ENCODE measurements around the gene METAP1D.

METAP1D gene

DNA sequence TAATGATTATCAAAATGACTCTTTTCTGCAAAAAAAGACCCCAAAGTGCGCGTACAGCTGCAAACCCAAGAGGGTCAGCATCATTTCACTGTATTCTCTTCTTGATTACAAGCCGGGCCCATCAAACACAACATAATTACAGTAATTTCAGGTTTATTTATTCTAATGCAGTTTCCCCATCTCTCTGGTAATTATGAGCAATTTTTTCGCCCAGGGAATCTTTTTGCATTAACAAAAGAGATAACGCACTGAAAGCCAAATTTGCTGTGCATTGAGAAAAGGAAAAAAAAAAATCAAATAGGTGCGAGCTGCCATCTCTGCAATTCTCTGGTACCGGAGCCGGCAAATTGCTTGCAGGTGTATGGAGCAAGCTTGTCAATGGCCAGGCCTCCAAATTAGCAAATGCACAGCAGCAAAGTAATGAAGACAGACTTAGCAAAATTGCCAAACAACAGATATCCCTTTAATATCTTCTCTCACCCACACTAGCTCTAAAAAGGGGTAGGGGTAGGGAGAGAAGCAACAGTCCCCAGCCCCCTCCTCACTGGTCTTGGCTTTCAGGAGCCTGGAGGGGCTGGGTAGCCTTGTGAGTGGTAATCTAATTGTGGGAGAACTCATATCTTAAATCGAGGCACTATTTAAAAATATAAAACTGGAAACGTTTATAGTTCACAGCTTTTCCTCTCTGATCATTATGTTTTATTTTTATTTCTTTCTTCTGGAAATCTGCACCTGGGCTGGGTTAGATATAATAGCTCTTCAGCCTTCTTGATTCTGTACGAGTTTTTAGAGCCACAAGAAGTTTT lies 92.2 kb downstream of the METAP1D start:
- TF ChIP-seq, protein P1, sequence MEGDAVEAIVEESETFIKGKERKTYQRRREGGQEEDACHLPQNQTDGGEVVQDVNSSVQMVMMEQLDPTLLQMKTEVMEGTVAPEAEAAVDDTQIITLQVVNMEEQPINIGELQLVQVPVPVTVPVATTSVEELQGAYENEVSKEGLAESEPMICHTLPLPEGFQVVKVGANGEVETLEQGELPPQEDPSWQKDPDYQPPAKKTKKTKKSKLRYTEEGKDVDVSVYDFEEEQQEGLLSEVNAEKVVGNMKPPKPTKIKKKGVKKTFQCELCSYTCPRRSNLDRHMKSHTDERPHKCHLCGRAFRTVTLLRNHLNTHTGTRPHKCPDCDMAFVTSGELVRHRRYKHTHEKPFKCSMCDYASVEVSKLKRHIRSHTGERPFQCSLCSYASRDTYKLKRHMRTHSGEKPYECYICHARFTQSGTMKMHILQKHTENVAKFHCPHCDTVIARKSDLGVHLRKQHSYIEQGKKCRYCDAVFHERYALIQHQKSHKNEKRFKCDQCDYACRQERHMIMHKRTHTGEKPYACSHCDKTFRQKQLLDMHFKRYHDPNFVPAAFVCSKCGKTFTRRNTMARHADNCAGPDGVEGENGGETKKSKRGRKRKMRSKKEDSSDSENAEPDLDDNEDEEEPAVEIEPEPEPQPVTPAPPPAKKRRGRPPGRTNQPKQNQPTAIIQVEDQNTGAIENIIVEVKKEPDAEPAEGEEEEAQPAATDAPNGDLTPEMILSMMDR (IDR thresholded peaks at IDR 0.05; ENCODE audit: borderline replicate concordance, insufficient read depth, low read depth, low read length), result no peak

DNA sequence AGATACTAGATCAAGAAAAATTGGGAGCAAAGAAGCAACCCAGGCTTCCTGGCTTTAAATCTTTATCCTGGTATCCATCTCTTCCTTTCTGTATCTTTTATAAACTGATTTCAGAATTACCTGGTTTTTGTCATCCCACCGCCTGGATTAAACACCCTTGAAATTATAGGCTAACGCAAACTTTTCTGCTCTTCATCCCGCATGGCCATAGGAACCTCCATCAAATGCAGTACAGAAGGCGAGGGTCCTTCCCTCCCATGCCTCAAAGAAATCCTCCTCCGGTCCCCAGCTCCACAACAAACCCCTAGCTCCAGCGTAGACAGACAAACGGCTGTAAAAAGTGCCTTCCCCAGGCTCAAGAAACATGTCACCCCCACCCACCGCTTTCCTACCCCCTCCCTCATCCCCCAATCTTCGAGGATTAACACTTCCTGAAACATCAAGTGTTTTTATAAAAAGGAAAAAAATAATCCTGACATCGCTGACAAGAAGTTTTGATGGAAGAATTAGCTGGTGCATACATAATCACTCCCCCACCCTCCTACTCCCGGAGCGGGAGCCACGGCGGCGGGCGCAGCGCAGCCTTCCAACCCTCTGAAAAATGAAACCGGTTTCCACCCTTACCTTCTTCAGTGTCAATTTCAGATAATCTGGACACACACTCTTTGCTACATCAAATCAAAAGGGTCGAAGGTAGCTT lies 93.1 kb downstream of the METAP1D start:
- no peak overlapping the region for H3K4me3 ChIP-seq (ENCODE audit: low read depth, low read length)
- TF ChIP-seq, protein P1 (IDR thresholded peaks at IDR 0.05; ENCODE audit: borderline replicate concordance, insufficient read depth, low read depth, low read length), result no peak

More for the DNA sequence above, 92.2 kb downstream of the METAP1D start:
- no peak overlapping the region for H3K4me3 ChIP-seq (ENCODE audit: low read depth, low read length)

- H3K4me3 ChIP-seq (ENCODE audit: low read depth, low read length), result no peak overlapping the region
- TF ChIP-seq, protein P1 (IDR thresholded peaks at IDR 0.05; ENCODE audit: borderline replicate concordance, insufficient read depth, low read depth, low read length), result no peak
Observed at GRCh38 chr2:172093416-172094293, 93.9 kb downstream of the METAP1D start.

GRCh38 chr2:172094294-172095145 lies 94.8 kb downstream of the METAP1D start:
- TF ChIP-seq, protein P1 (IDR thresholded peaks at IDR 0.05; ENCODE audit: borderline replicate concordance, insufficient read depth, low read depth, low read length), result no peak

DNA sequence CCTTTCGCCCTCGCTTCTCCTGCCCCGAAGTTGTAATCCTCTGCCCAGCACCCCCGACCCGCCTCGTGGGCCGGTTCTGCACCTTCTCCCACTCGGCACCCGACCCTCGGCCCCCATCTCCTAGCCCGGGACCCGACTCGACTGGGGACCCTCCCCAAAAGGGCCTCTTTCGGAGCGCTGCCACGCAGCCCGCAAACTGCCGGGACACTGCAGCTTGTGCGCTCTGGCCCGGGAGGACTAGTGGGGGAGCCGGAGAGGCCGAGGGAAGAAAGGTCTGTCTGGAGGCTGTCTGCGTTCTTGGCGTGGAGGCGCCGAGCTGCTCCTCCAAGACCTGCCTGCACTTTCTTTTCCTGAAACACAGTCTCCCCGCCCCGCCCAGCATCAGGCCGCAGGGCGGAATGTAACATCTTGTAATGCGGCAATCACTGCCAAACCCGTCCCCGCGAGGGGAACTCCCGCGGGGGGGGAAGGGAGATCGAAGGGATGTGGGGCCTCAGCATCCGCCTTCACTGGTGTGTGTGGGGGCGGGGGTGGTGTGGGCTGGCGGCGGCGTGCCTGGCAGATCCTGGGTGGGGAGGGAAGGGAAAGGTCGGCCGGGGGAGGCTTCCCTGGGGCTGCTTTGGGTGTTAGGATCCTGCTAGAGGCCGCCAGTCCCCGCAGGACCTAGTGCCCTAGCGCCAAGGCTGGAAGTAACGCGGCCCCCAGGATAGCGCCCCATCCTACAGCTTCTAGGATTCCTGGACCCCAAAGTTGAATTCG lies 95.6 kb downstream of the METAP1D start:
- H3K4me3 ChIP-seq (ENCODE audit: low read depth, low read length), result peak overlapping the region; percentile 77
- TF ChIP-seq, protein P1 (IDR thresholded peaks at IDR 0.05; ENCODE audit: borderline replicate concordance, insufficient read depth, low read depth, low read length), result no peak

More at GRCh38 chr2:172094294-172095145, 94.8 kb downstream of the METAP1D start:
- peak overlapping the region; percentile 77 for H3K4me3 ChIP-seq (ENCODE audit: low read depth, low read length)
